GM12873 (cell line): Measurements from ENCODE around the gene SPOCK1.

Experiments
- CTCF ChIP-seq: IDR thresholded peaks from 2 replicates; pipeline ENCODE4 v1.5.1; 2012; ENCODE audit warnings: low read depth, mild to moderate bottlenecking, moderate library complexity, low read length, control low read depth; ENCODE audit not compliant: insufficient read depth; ENCODE audit errors: missing control alignments

The SPOCK1 gene

GRCh38 chr5:137368651-137369050, 130.5 kb downstream of the SPOCK1 start:
- no peak for TF ChIP-seq CTCF

- TF ChIP-seq CTCF, result no peak
Measured at GRCh38 chr5:137367951-137368350, 131.2 kb downstream of the SPOCK1 start.

- TF ChIP-seq CTCF, result no peak
Measured at GRCh38 chr5:137366526-137366925, 132.6 kb downstream of the SPOCK1 start.

- no peak for TF ChIP-seq CTCF
Measured at GRCh38 chr5:137365126-137365865, 133.8 kb downstream of the SPOCK1 start.

GRCh38 chr5:137361280-137361679, 137.8 kb downstream of the SPOCK1 start:
- no peak for TF ChIP-seq CTCF

- no peak for TF ChIP-seq CTCF
Measured at GRCh38 chr5:137360607-137361006, 138.5 kb downstream of the SPOCK1 start.

- TF ChIP-seq CTCF, result no peak
Measured at GRCh38 chr5:137359941-137360340, 139.2 kb downstream of the SPOCK1 start.
